K562 (cell line): ENCODE data around the gene POMT2. TPM values are rescaled to one million over a fixed set of nuclear protein-coding genes. Genes with fewer than 3 reads are reported as not detected.

Source experiments
- ATAC-seq: fragments of 200-7000 bp; cut with Tn5 transposase; 3 replicates; pipeline ENCODE4 v1.9.1; 2020; ENCODE audit warnings: moderate library complexity
- BruUV-seq: library from RNA; stranded (reverse); fragments of 400-500 nt; replicated peaks from 2 replicates; lab custom pipeline; 2021; lab: Mats Ljungman, UMichigan
- CTCF ChIA-PET: fragments of 300-600 bp; formaldehyde crosslinking; extraction: SDS; loops from one replicate; lab custom pipeline; 2021; ENCODE audit warnings: low intra/inter-chr PET ratio; lab: Yijun Ruan, JAX
- POLR2A ChIA-PET: fragments of 300-600, 350-650 bp; sonication (Branson Sonifier 250); formaldehyde crosslinking; extraction: SDS; loops from one replicate; lab custom pipeline; 2021; ENCODE audit warnings: antibody characterized with exemption, inconsistent platforms; lab: Yijun Ruan, JAX
- DNase-seq, 4 experiments: peaks; one replicate each; pipeline versions ENCODE4 v3.0.0 to v3.0.0-alpha.2; 2011 to 2018; ENCODE audit warnings: low spot score in 3 of 4, mixed read lengths in 3 of 4; ENCODE audit errors: extremely low read depth in 1 of 4
- FAIRE-seq: peaks from 2 replicates; lab custom pipeline; 2011; peaks lifted over from hg19 to GRCh38; lab: Jason Lieb, UNC
- H2AFZ ChIP-seq: 2 replicates; pipeline ENCODE4 v1.6.0; 2011; ENCODE audit warnings: low read depth, low read length, control low read depth, inconsistent platforms
- H3K27ac ChIP-seq: fragments of 200-600 bp; 3 replicates; pipeline ENCODE4 v1.8.0; 2011; ENCODE audit warnings: low read depth, mild to moderate bottlenecking, control low read depth, inconsistent platforms, low read length, moderate library complexity, mixed read lengths; ENCODE audit errors: extremely low read depth
- H3K27me3 ChIP-seq, 2 experiments: fragments of 300-600 bp in 1 of 2; 2 replicates in 1 of 2; 3 replicates in 1 of 2; pipeline versions ENCODE4 v1.6.0 to v1.8.0; 2011; ENCODE audit warnings: inconsistent platforms in 2 of 2, low read length in 2 of 2, mild to moderate bottlenecking in 1 of 2, mixed read lengths in 1 of 2, moderate library complexity in 1 of 2; ENCODE audit not compliant: control insufficient read depth in 2 of 2, insufficient read depth in 2 of 2
- H3K36me3 ChIP-seq: fragments of 300-600 bp; 3 replicates; pipeline ENCODE4 v1.8.0; 2011; ENCODE audit warnings: mild to moderate bottlenecking, low read length, inconsistent platforms; ENCODE audit not compliant: control insufficient read depth, insufficient read depth
- H3K4me1 ChIP-seq, 2 experiments: fragments of 200-600 bp in 1 of 2; replicated peaks in 1 of 2; 2 replicates in 1 of 2; 3 replicates in 1 of 2; pipeline versions ENCODE4 v1.5.1 to v1.8.0; 2011; ENCODE audit warnings: inconsistent platforms in 2 of 2, low read length in 2 of 2, mild to moderate bottlenecking in 1 of 2, mixed read lengths in 1 of 2, moderate library complexity in 1 of 2; ENCODE audit not compliant: control insufficient read depth in 2 of 2, insufficient read depth in 2 of 2
- H3K4me2 ChIP-seq: 2 replicates; pipeline ENCODE4 v1.6.1; 2011; ENCODE audit warnings: low read length, control low read depth, inconsistent platforms, mixed read lengths; ENCODE audit not compliant: insufficient read depth
- H3K4me3 ChIP-seq: fragments of 200-600 bp; sonication (generic), shearing (Covaris generic); 2 replicates; pipeline ENCODE4 v1.5.1; 2016; ENCODE audit warnings: control low read depth, inconsistent platforms
- H3K79me2 ChIP-seq: fragments of 200-600 bp; 3 replicates; pipeline ENCODE4 v1.8.0; 2011; ENCODE audit warnings: low read length, inconsistent platforms; ENCODE audit not compliant: control insufficient read depth, insufficient read depth
- H3K9ac ChIP-seq, 2 experiments: 2 replicates each; pipeline versions ENCODE4 v1.6.0 to v1.6.1; 2011; ENCODE audit warnings: low read depth in 2 of 2, low read length in 2 of 2, control low read depth in 1 of 2, inconsistent platforms in 1 of 2, mild to moderate bottlenecking in 1 of 2, mixed read lengths in 1 of 2; ENCODE audit not compliant: insufficient read depth in 1 of 2
- H3K9me1 ChIP-seq: one replicate; pipeline ENCODE4 v1.6.0; 2011; ENCODE audit warnings: inconsistent platforms, mild to moderate bottlenecking, low read length, moderate library complexity; ENCODE audit not compliant: control insufficient read depth, insufficient read depth
- H3K9me3 ChIP-seq: replicated peaks from 2 replicates; pipeline ENCODE4 v1.5.1; 2011; ENCODE audit warnings: low read depth, low read length, inconsistent platforms; ENCODE audit not compliant: control insufficient read depth, insufficient read depth
- H4K20me1 ChIP-seq: replicated peaks from 2 replicates; pipeline ENCODE4 v1.6.1; 2011; ENCODE audit warnings: low read length, inconsistent platforms, mixed read lengths; ENCODE audit not compliant: control insufficient read depth, insufficient read depth
- CBX5 ChIP-seq: IDR thresholded peaks from 2 replicates; pipeline ENCODE4 v1.6.1; 2014; ENCODE audit warnings: low read depth, borderline replicate concordance
- EP300 ChIP-seq: IDR thresholded peaks from 2 replicates; pipeline ENCODE4 v1.6.1; 2012; ENCODE audit warnings: low read length, improper control_type of control experiment
- MTA1 ChIP-seq: fragments of 450-650 bp; IDR thresholded peaks from 2 replicates; pipeline ENCODE4 v1.6.1; 2017; ENCODE audit warnings: borderline replicate concordance
- WGBS: fragments of 100-300 bp; shearing (Covaris generic); methylation state at CpG from one replicate; pipeline ENCODE4 v1.1.6; 2016; ENCODE audit warnings: low coverage, mixed read lengths; ENCODE audit not compliant: insufficient coverage; ENCODE audit errors: missing lambda C conversion rate; 5-methylcytosine and 5-hydroxymethylcytosine counted together
- in situ Hi-C: fragments of 300-500 bp; cut with MboI; formaldehyde crosslinking; loops from 4 replicates; pipeline ENCODE4 v1.15.0; 2018; ENCODE audit warnings: inconsistent platforms, mixed read lengths
- intact Hi-C: fragments of 100-400 bp; cut with micrococcal nuclease; formaldehyde crosslinking; loops from 2 replicates; pipeline ENCODE4 v1.14.2; 2022
- microRNA counts: library from miRNA; unstranded; fragments of <30 nt; microRNA quantifications from one replicate; lab custom pipeline; 2016
- microRNA-seq: library from miRNA; unstranded; fragments of <30 nt; microRNA quantifications from one replicate; pipeline ENCODE4, GENCODE V29; 2018; ENCODE audit warnings: borderline microRNAs expressed
- polyA plus RNA-seq, 8 experiments: library from polyadenylated mRNA; depleted of rRNA in 4 of 8; stranded (reverse) in 5 of 8; unstranded in 3 of 8; fragments of >200 nt; fragmentation: Nextera tagmentation in 2 of 8; fragmentation: Illumina TruSeq in 1 of 8; extraction: Ambion mirVana in 2 of 8; extraction: Trizol in 1 of 8; gene quantifications; 2 replicates each; pipeline versions ENCODE4 v1.2.1 to v1.2.3, GENCODE V29; 2011 to 2014; ENCODE audit warnings: inconsistent platforms in 1 of 8, missing spikeins in 1 of 8
- small RNA-seq: library from RNA; depleted of rRNA; stranded (forward); fragments of <200 nt; gene quantifications from one replicate; pipeline ENCODE3, GENCODE V24; 2014
- total RNA-seq, 7 experiments: library from RNA; depleted of rRNA in 6 of 7; stranded (reverse); fragments of >200 nt in 6 of 7; fragmentation: Illumina TruSeq in 2 of 7; extraction: Trizol in 2 of 7; gene quantifications; 2 replicates each; pipeline versions ENCODE4 v1.2.1 to v1.2.3, GENCODE V29; 2011 to 2021; ENCODE audit warnings: low replicate concordance in 1 of 7

POMT2 gene
- total and polyA plus RNA-seq, 9 of the 15 experiments (the other 6 are each of a cell fraction or from before 2014, with no cell fraction given): 0.39 to 16.6 (median 7.8) TPM

DNA sequence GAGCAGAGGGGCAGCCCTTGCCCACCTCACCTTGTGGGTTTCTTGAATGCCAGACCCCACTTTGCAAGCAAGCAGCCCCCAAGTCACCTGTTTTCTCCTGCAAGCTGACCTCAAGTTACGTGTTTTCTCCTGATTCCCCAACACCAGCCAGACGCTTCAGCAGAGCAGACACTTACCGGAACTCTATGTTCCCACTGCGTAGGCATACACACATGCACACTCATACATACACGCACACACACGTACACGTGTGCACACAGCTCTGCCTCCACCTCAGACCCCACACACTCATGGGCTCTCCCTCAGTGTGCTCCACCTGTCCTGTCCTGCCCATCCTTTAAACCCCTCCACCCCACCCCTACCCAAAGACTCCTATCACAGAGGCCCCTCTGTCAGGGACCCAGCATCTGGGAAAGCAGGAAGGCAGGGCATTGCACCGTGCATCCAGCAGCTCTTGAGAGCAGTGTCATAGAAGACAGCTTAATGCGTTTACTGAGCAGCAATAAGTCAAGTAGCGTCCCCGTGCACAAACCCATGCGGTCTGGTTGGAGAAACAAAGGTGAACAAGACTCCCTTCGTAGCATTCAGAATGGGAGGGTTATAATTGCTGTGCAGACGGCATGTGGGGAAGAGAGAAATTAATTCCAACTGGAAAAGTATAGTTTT lies 94.7 kb downstream of the POMT2 start (continued):
- TF ChIP-seq CBX5: no peak

GRCh38 chr14:77225254-77225653 lies 95.4 kb downstream of the POMT2 start:
- Histone ChIP-seq H3K9ac (no peak overlapping the region), H3K9me3 (no peaks in the 10 kb centered on the region), H3K36me3 (no peaks in the 10 kb centered on the region), H3K4me3 (no peak overlapping the region), H3K79me2 (no peaks in the 10 kb centered on the region), H4K20me1 (no peaks in the 10 kb centered on the region), H3K27me3 (peaks cover 3 to 20% of the 10 kb centered on the region in 2 experiments; a peak in 4 of 5 replicates), H3K27ac (no peak overlapping the region), H3K9me1 (no peaks in the 10 kb centered on the region), H2AFZ (no peak overlapping the region), H3K4me2 (no peak overlapping the region), H3K4me1 (peaks cover 0 to 4% of the 10 kb centered on the region in 2 experiments; a peak in 1 of 5 replicates)
- DNase-seq (no peak), FAIRE-seq (no peak), ATAC-seq (no peak)
- no TSS peak for BruUV-seq
- WGBS: 0% methylated on average over 7 of the region's 12 CpGs
- intact Hi-C loops (no loop called here), in situ Hi-C loops (no loop called here)
- ChIA-PET CTCF (no interaction called here), POLR2A (no interaction called here)
- no peak for TF ChIP-seq MTA1
- no peak for TF ChIP-seq EP300

MicroRNAs within 50 kb of the gene (microRNA counts, 767-probe panel; counts per million panel counts)
- microRNA hsa-miR-1260a (lab: Ali Mortazavi, UCI): 4,965 counts per million, percentile 89 among the panel's probes with 10 or more counts

Small RNA genes lying within 50 kb of the gene (microRNA-seq; reads per million reads assigned to microRNA genes)
- not detected for gene MIR1260A

Small RNA genes lying within 50 kb of the gene (small RNA-seq; reads per million reads assigned to genes)
- gene MIR1260A: not detected

Other genes starting within 250 kb of the POMT2 start
Only the 7 nearest of the 11 such genes appear.
- not detected in 2 replicates for gene NGB, start 49.7 kb downstream of the POMT2 start, total RNA-seq (2014; rRNA removed)
- gene NGB, start 49.7 kb downstream of the POMT2 start, total RNA-seq (2014; rRNA removed; fragmentation: Illumina TruSeq; extraction: Trizol): not detected in 2 replicates
- not detected in 2 replicates for gene NGB, start 49.7 kb downstream of the POMT2 start, total RNA-seq (2015; rRNA removed; fragmentation: Illumina TruSeq; extraction: Trizol)
- gene NGB, start 49.7 kb downstream of the POMT2 start, total RNA-seq (2021): not detected in 2 replicates
- not detected in 2 replicates for gene NGB, start 49.7 kb downstream of the POMT2 start, polyA plus RNA-seq (2011; rRNA removed)
- not detected in 2 replicates for gene NGB, start 49.7 kb downstream of the POMT2 start, polyA plus RNA-seq (2014; fragmentation: Illumina TruSeq; extraction: Trizol)
- gene NGB, start 49.7 kb downstream of the POMT2 start, polyA plus RNA-seq (2014; fragmentation: Nextera tagmentation; extraction: Ambion mirVana): not detected
- gene NGB, start 49.7 kb downstream of the POMT2 start, polyA plus RNA-seq (2014; rRNA removed): not detected in 2 replicates
- 15.7 and 16.1 TPM in 2 replicates for gene GSTZ1, start 153 bp upstream of the POMT2 start, total RNA-seq (2014; rRNA removed)
- 10.6 and 12.1 TPM in 2 replicates for gene GSTZ1, start 153 bp upstream of the POMT2 start, total RNA-seq (2014; rRNA removed; fragmentation: Illumina TruSeq; extraction: Trizol)
- 16.5 and 18.0 TPM in 2 replicates for gene GSTZ1, start 153 bp upstream of the POMT2 start, total RNA-seq (2015; rRNA removed; fragmentation: Illumina TruSeq; extraction: Trizol)
- gene GSTZ1, start 153 bp upstream of the POMT2 start, total RNA-seq (2021): 10.8 and 16.0 TPM in 2 replicates
- gene GSTZ1, start 153 bp upstream of the POMT2 start, polyA plus RNA-seq (2011; rRNA removed): 10.7 and 12.0 TPM in 2 replicates
- 17.8 and 20.0 TPM in 2 replicates for gene GSTZ1, start 153 bp upstream of the POMT2 start, polyA plus RNA-seq (2014; fragmentation: Illumina TruSeq; extraction: Trizol)
- 10 to 100 TPM in 1 of 2 experiments, 1 to 10 TPM in 1; 8.6 to 12.2 TPM for gene GSTZ1, start 153 bp upstream of the POMT2 start, polyA plus RNA-seq (2014; fragmentation: Nextera tagmentation; extraction: Ambion mirVana)
- 13.8 and 15.4 TPM in 2 replicates for gene GSTZ1, start 153 bp upstream of the POMT2 start, polyA plus RNA-seq (2014; rRNA removed)
- gene TMED8, start 56.2 kb upstream of the POMT2 start, total RNA-seq (2014; rRNA removed): 9.7 and 12.3 TPM in 2 replicates
- gene TMED8, start 56.2 kb upstream of the POMT2 start, total RNA-seq (2014; rRNA removed; fragmentation: Illumina TruSeq; extraction: Trizol): 15.4 and 16.6 TPM in 2 replicates
- gene TMED8, start 56.2 kb upstream of the POMT2 start, total RNA-seq (2015; rRNA removed; fragmentation: Illumina TruSeq; extraction: Trizol): 11.2 and 12.0 TPM in 2 replicates
- gene TMED8, start 56.2 kb upstream of the POMT2 start, total RNA-seq (2021): 13.1 and 14.0 TPM in 2 replicates
- gene TMED8, start 56.2 kb upstream of the POMT2 start, polyA plus RNA-seq (2011; rRNA removed): 12.2 and 17.4 TPM in 2 replicates
- gene TMED8, start 56.2 kb upstream of the POMT2 start, polyA plus RNA-seq (2014; fragmentation: Illumina TruSeq; extraction: Trizol): 12.0 and 14.0 TPM in 2 replicates
- 1 to 10 TPM; 3.3 to 4.7 TPM for gene TMED8, start 56.2 kb upstream of the POMT2 start, polyA plus RNA-seq (2014; fragmentation: Nextera tagmentation; extraction: Ambion mirVana)
- gene TMED8, start 56.2 kb upstream of the POMT2 start, polyA plus RNA-seq (2014; rRNA removed): 8.5 and 10.0 TPM in 2 replicates
- gene SAMD15, start 56.5 kb upstream of the POMT2 start, total RNA-seq (2014; rRNA removed): 0.18 and 0.49 TPM in 2 replicates
- 0.25 and 0.86 TPM in 2 replicates for gene SAMD15, start 56.5 kb upstream of the POMT2 start, total RNA-seq (2014; rRNA removed; fragmentation: Illumina TruSeq; extraction: Trizol)
- 0.54 and 0.72 TPM in 2 replicates for gene SAMD15, start 56.5 kb upstream of the POMT2 start, total RNA-seq (2015; rRNA removed; fragmentation: Illumina TruSeq; extraction: Trizol)
- gene SAMD15, start 56.5 kb upstream of the POMT2 start, total RNA-seq (2021): 0.11 and 0.22 TPM in 2 replicates
- gene SAMD15, start 56.5 kb upstream of the POMT2 start, polyA plus RNA-seq (2011; rRNA removed): 0.04 and 0.32 TPM in 2 replicates
- gene SAMD15, start 56.5 kb upstream of the POMT2 start, polyA plus RNA-seq (2014; fragmentation: Illumina TruSeq; extraction: Trizol): 0.17 and 0.42 TPM in 2 replicates
- under 1 TPM; 0.20 to 0.22 TPM for gene SAMD15, start 56.5 kb upstream of the POMT2 start, polyA plus RNA-seq (2014; fragmentation: Nextera tagmentation; extraction: Ambion mirVana)
- gene SAMD15, start 56.5 kb upstream of the POMT2 start, polyA plus RNA-seq (2014; rRNA removed): 0.29 TPM in 1 of 2 replicates, not detected in the other
- 0.36 and 0.45 TPM in 2 replicates for gene NOXRED1, start 102.6 kb upstream of the POMT2 start, total RNA-seq (2014; rRNA removed)
- 0.29 and 0.32 TPM in 2 replicates for gene NOXRED1, start 102.6 kb upstream of the POMT2 start, total RNA-seq (2014; rRNA removed; fragmentation: Illumina TruSeq; extraction: Trizol)
- gene NOXRED1, start 102.6 kb upstream of the POMT2 start, total RNA-seq (2015; rRNA removed; fragmentation: Illumina TruSeq; extraction: Trizol): 0.23 and 0.29 TPM in 2 replicates
- 0.18 TPM in 2 replicates for gene NOXRED1, start 102.6 kb upstream of the POMT2 start, total RNA-seq (2021)
- 0.72 and 0.85 TPM in 2 replicates for gene NOXRED1, start 102.6 kb upstream of the POMT2 start, polyA plus RNA-seq (2011; rRNA removed)
- gene NOXRED1, start 102.6 kb upstream of the POMT2 start, polyA plus RNA-seq (2014; fragmentation: Illumina TruSeq; extraction: Trizol): 0.37 and 0.39 TPM in 2 replicates
- under 1 TPM; 0.30 to 0.52 TPM for gene NOXRED1, start 102.6 kb upstream of the POMT2 start, polyA plus RNA-seq (2014; fragmentation: Nextera tagmentation; extraction: Ambion mirVana)
- 0.15 and 0.47 TPM in 2 replicates for gene NOXRED1, start 102.6 kb upstream of the POMT2 start, polyA plus RNA-seq (2014; rRNA removed)
- 7.9 and 8.1 TPM in 2 replicates for gene VIPAS39, start 136.7 kb upstream of the POMT2 start, total RNA-seq (2014; rRNA removed)
- gene VIPAS39, start 136.7 kb upstream of the POMT2 start, total RNA-seq (2014; rRNA removed; fragmentation: Illumina TruSeq; extraction: Trizol): 10.0 and 12.3 TPM in 2 replicates
- gene VIPAS39, start 136.7 kb upstream of the POMT2 start, total RNA-seq (2015; rRNA removed; fragmentation: Illumina TruSeq; extraction: Trizol): 9.4 and 9.9 TPM in 2 replicates
- 8.6 and 9.2 TPM in 2 replicates for gene VIPAS39, start 136.7 kb upstream of the POMT2 start, total RNA-seq (2021)
- 23.8 and 25.6 TPM in 2 replicates for gene VIPAS39, start 136.7 kb upstream of the POMT2 start, polyA plus RNA-seq (2011; rRNA removed)
- 13.1 and 15.1 TPM in 2 replicates for gene VIPAS39, start 136.7 kb upstream of the POMT2 start, polyA plus RNA-seq (2014; fragmentation: Illumina TruSeq; extraction: Trizol)
- 10 to 100 TPM in 1 of 2 experiments, 1 to 10 TPM in 1; 5.7 to 10.5 TPM for gene VIPAS39, start 136.7 kb upstream of the POMT2 start, polyA plus RNA-seq (2014; fragmentation: Nextera tagmentation; extraction: Ambion mirVana)
- gene VIPAS39, start 136.7 kb upstream of the POMT2 start, polyA plus RNA-seq (2014; rRNA removed): 7.0 and 9.4 TPM in 2 replicates
- 144 and 157 TPM in 2 replicates for gene AHSA1, start 137.2 kb upstream of the POMT2 start, total RNA-seq (2014; rRNA removed)
- 184 and 201 TPM in 2 replicates for gene AHSA1, start 137.2 kb upstream of the POMT2 start, total RNA-seq (2014; rRNA removed; fragmentation: Illumina TruSeq; extraction: Trizol)
- gene AHSA1, start 137.2 kb upstream of the POMT2 start, total RNA-seq (2015; rRNA removed; fragmentation: Illumina TruSeq; extraction: Trizol): 193 and 197 TPM in 2 replicates
- 168 and 175 TPM in 2 replicates for gene AHSA1, start 137.2 kb upstream of the POMT2 start, total RNA-seq (2021)
- gene AHSA1, start 137.2 kb upstream of the POMT2 start, polyA plus RNA-seq (2011; rRNA removed): 137 and 208 TPM in 2 replicates
- 282 and 317 TPM in 2 replicates for gene AHSA1, start 137.2 kb upstream of the POMT2 start, polyA plus RNA-seq (2014; fragmentation: Illumina TruSeq; extraction: Trizol)
- 10 to 100 TPM; 41.4 to 75.1 TPM for gene AHSA1, start 137.2 kb upstream of the POMT2 start, polyA plus RNA-seq (2014; fragmentation: Nextera tagmentation; extraction: Ambion mirVana)
- 202 and 232 TPM in 2 replicates for gene AHSA1, start 137.2 kb upstream of the POMT2 start, polyA plus RNA-seq (2014; rRNA removed)